IPS-18a (cell line): ENCODE results near the gene FES.

Source experiments
- H3K27ac ChIP-seq: one replicate; pipeline ENCODE4 v1.5.1; 2013; ENCODE audit warnings: low read length
- H3K27me3 ChIP-seq: one replicate; pipeline ENCODE4 v1.6.1; 2013; ENCODE audit warnings: mild to moderate bottlenecking, low read length; ENCODE audit not compliant: control insufficient read depth, insufficient read depth
- H3K36me3 ChIP-seq: one replicate; pipeline ENCODE4 v1.6.1; 2013; ENCODE audit warnings: low read depth, low read length; ENCODE audit not compliant: control insufficient read depth
- H3K4me1 ChIP-seq: one replicate; pipeline ENCODE4 v1.6.1; 2013; ENCODE audit warnings: low read depth, low read length; ENCODE audit not compliant: control insufficient read depth
- H3K4me3 ChIP-seq: one replicate; pipeline ENCODE4 v1.5.1; 2013; ENCODE audit warnings: low read length
- H3K9ac ChIP-seq: one replicate; pipeline ENCODE4 v1.6.1; 2013; ENCODE audit warnings: mild to moderate bottlenecking, low read length, moderate library complexity
- H3K9me3 ChIP-seq: one replicate; pipeline ENCODE4 v1.6.1; 2013; ENCODE audit warnings: low read depth, low read length; ENCODE audit not compliant: control insufficient read depth

The FES gene

DNA sequence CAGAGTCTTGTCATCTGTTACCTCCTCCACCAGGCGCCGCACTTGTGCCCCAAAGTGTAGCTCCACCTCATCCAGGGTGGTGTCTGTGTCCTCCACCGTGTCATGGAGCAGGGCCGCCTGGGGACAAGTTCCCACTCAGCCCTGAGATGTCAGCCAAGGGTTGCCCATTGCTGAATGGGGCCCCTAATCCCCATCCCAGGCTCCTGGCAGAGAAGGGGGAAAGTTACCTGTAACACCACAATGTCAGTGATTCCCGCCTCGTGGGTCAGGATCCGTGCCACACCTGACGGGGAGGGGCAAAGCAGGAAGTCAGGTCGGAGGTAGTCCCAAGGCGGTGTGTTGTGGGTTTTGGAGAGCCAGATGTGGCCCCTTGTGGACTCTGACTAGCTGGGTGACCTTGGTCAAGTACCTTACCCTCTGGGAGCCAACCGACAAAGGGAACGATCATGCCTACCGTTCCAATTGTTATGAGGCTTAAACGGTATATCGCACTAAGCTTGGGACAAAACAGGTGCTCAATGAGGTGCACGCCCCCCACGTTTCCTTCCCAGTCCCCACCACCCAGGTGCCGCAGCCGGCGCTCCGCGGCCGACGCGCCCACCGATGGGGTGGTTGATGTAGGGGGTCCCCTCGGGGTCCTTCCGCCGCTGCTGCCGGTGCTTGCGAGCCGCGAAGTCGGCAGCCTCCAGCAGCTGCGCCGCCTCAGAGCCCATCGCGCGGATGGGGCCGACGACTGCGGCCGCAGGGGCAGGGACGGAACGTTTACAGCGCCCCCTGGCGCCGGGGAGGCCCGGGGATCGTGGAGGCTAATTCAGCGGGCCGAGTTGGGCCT is 47.7 kb downstream of the FES start, which contains the start of gene HDDC3:
HDDC3 (minus strand) TSS at position 722 of the 832 bp plus-strand sequence; CDS start at position 713, 9 bp downstream.
- no peaks in the 10 kb centered on the region for H3K36me3 ChIP-seq
- no peak within 1 kb of the TSS for H3K27ac ChIP-seq
- peak within 1 kb of the TSS; percentile 65 for H3K4me3 ChIP-seq
- H3K4me1 ChIP-seq, result peaks cover 11% of the 10 kb centered on the region
- peak within 1 kb of the TSS; percentile 35 for H3K9ac ChIP-seq
- no peaks in the 10 kb centered on the region for H3K9me3 ChIP-seq
- H3K27me3 ChIP-seq, result peaks cover 14% of the 10 kb centered on the region

DNA sequence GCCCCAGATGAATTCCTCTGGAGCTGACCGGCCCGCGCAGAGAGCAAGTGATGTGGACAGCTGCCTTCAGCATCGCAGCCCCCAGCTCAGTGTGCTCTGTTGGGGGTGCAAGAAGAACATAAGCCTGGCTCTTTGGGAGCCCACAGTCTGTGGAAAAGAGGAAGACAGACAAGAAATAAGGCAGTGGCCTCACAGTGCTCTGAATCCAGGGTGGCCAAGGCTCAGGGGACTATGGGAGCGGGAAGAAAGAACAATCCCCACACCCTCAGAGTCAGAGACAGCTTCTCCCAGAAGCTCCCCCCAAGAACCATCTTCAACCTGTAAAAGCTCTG is 48.3 kb downstream of the FES start:
- Histone ChIP-seq H3K4me1 (peaks cover 11% of the 10 kb centered on the region), H3K4me3 (no peak overlapping the region), H3K27me3 (peaks cover 14% of the 10 kb centered on the region), H3K9me3 (no peaks in the 10 kb centered on the region), H3K9ac (no peak overlapping the region), H3K27ac (no peak overlapping the region), H3K36me3 (no peaks in the 10 kb centered on the region)

DNA sequence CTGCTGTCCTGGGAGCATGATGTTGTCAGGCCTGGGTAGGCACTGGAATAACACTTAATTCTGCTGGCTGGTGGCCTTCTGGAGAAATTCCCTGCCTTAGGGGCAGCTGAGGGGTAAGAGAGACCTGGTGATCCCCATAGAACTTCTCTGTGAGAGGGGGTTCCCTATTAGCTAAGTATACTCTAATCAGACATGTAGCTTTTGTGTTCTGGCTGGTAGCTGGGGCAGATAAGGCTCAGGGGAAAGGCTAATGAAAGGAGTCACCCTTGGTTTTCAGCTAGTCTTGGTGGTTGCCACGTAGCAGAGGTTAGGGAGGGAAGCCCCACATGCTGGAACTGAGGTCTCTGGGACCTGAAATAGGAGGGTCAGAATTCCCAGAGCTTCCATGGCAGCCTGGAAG is 49.0 kb downstream of the FES start:
- H3K4me1 ChIP-seq, result peaks cover 11% of the 10 kb centered on the region
- H3K9me3 ChIP-seq, result no peaks in the 10 kb centered on the region
- no peak overlapping the region for H3K4me3 ChIP-seq
- peaks cover 14% of the 10 kb centered on the region for H3K27me3 ChIP-seq
- H3K9ac ChIP-seq, result no peak overlapping the region
- no peaks in the 10 kb centered on the region for H3K36me3 ChIP-seq
- no peak overlapping the region for H3K27ac ChIP-seq

GRCh38 chr15:90934256-90934948 is 50.1 kb downstream of the FES start:
- H3K27ac ChIP-seq, result no peak overlapping the region
- H3K4me1 ChIP-seq, result peaks cover 11% of the 10 kb centered on the region
- peaks cover 2% of the 10 kb centered on the region for H3K36me3 ChIP-seq
- peak overlapping the region; percentile 73 for H3K4me3 ChIP-seq
- no peak overlapping the region for H3K9ac ChIP-seq
- H3K9me3 ChIP-seq, result no peaks in the 10 kb centered on the region
- H3K27me3 ChIP-seq, result peaks cover 14% of the 10 kb centered on the region

DNA sequence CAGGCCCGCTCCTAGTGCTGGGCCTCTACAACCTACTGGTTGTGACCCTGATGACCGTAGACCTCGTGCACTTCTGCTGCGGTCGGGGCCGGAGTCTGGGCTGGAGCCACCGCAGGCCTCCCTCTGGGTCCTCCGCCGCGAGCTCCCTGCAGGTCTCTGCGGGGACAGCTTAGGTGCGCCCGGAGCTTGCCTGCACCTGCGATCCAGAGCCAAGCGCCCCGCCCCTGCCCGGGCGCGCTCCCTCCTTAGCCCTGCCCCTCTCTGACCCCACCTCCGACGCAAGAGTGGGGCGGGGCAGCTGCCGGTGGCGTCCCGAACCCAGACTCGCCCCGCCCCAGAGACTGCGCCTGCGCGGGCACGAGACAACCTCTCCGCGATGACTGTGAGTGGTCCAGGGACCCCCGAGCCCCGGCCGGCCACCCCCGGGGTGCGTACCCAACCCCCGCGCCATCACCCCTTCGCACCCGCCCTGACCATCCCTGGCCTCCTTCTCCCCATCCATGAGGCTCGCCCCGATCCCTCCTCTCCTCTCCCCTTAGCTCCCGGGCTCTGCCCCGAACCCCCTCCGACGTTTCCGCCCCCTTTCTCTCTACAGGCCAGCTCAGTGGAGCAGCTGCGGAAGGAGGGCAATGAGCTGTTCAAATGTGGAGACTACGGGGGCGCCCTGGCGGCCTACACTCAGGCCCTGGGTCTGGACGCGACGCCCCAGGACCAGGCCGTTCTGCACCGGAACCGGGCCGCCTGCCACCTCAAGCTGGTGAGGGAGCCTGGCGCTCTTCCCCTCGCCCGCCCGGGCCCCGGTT is 50.8 kb downstream of the FES start, which contains the start of gene UNC45A:
UNC45A (plus strand) TSS at position 337 of the 803 bp plus-strand sequence; CDS start at position 377, 40 bp downstream.
- Histone ChIP-seq H3K36me3 (peaks cover 10% of the 10 kb centered on the region), H3K4me3 (peak within 1 kb of the TSS; percentile 73), H3K4me1 (peaks cover 11% of the 10 kb centered on the region), H3K27ac (no peak within 1 kb of the TSS), H3K27me3 (peaks cover 14% of the 10 kb centered on the region), H3K9me3 (no peaks in the 10 kb centered on the region), H3K9ac (peak within 1 kb of the TSS; percentile 45)

GRCh38 chr15:90936823-90937222 is 52.5 kb downstream of the FES start:
- Histone ChIP-seq H3K27me3 (peaks cover 14% of the 10 kb centered on the region), H3K36me3 (peaks cover 20% of the 10 kb centered on the region), H3K4me3 (no peak overlapping the region), H3K9me3 (no peaks in the 10 kb centered on the region), H3K9ac (no peak overlapping the region), H3K4me1 (peaks cover 11% of the 10 kb centered on the region), H3K27ac (no peak overlapping the region)

GRCh38 chr15:90938261-90938660 is 54.0 kb downstream of the FES start:
- no peak overlapping the region for H3K9ac ChIP-seq
- no peak overlapping the region for H3K4me3 ChIP-seq
- H3K4me1 ChIP-seq, result peaks cover 11% of the 10 kb centered on the region
- H3K9me3 ChIP-seq, result no peaks in the 10 kb centered on the region
- H3K36me3 ChIP-seq, result peaks cover 33% of the 10 kb centered on the region
- peaks cover 8% of the 10 kb centered on the region for H3K27me3 ChIP-seq
- no peak overlapping the region for H3K27ac ChIP-seq

- Histone ChIP-seq H3K9me3 (no peaks in the 10 kb centered on the region), H3K27me3 (no peaks in the 10 kb centered on the region), H3K4me3 (no peak overlapping the region), H3K36me3 (peaks cover 48% of the 10 kb centered on the region), H3K9ac (no peak overlapping the region), H3K27ac (no peak overlapping the region), H3K4me1 (peaks cover 8% of the 10 kb centered on the region)
These were observed 55.5 kb downstream of the FES start for GRCh38 chr15:90939756-90940155.

DNA sequence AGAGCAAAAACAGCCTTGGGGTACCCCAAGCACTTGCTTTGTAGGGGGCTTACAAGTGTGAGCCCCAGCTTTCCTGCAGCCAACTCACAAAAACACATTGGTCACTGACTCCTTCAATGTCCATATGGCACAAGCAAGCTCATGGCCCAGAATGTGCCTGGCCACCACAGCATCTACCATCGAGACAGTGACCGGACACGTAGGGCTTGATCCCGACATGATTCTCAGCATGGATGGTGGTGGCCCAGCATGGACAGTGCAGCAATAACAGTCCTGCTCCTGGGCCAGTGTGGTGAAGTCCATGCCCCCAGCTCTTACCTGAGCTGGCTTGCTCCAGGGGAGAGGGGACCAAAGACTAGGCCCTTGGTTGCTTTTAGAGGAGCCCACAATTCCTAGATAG is 56.7 kb downstream of the FES start:
- no peak overlapping the region for H3K9ac ChIP-seq
- H3K4me3 ChIP-seq, result no peak overlapping the region
- H3K4me1 ChIP-seq, result peaks cover 6% of the 10 kb centered on the region
- H3K27ac ChIP-seq, result no peak overlapping the region
- no peaks in the 10 kb centered on the region for H3K9me3 ChIP-seq
- no peaks in the 10 kb centered on the region for H3K27me3 ChIP-seq
- H3K36me3 ChIP-seq, result peaks cover 56% of the 10 kb centered on the region

DNA sequence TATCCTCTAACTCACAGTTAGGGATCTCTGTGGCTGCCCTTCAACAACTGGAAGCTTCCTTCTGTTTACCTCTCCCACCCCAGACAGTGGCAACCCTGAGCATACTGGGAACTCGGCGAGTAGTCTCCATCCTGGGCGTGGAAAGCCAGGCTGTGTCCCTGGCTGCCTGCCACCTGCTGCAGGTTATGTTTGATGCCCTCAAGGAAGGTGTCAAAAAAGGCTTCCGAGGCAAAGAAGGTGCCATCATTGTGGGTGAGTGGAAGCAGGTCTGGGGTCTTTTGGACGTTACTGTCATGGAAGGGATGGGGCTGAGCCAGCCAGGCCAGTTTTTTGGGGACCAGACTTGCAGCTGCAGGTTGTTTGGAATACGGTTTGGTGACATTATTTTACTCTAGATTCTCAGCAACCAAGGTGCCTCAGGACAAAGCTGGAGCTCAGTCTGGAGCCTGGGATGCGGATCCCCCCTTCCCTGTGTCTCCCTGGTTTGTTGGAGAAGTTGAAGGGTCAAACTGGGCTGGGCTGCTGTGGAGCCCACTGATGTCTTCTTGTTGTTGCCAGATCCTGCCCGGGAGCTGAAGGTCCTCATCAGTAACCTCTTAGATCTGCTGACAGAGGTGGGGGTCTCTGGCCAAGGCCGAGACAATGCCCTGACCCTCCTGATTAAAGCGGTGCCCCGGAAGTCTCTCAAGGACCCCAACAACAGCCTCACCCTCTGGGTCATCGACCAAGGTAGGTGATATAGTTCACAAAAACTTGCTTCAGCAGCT is 58.2 kb downstream of the FES start:
- no peak overlapping the region for H3K9ac ChIP-seq
- H3K36me3 ChIP-seq, result peaks cover 67% of the 10 kb centered on the region

GRCh38 chr15:90945091-90945490 is 60.8 kb downstream of the FES start:
- H3K27ac ChIP-seq, result no peak overlapping the region
- no peak overlapping the region for H3K9ac ChIP-seq
- H3K27me3 ChIP-seq, result no peaks in the 10 kb centered on the region
- H3K36me3 ChIP-seq, result peaks cover 76% of the 10 kb centered on the region
- no peaks in the 10 kb centered on the region for H3K9me3 ChIP-seq
- no peak overlapping the region for H3K4me3 ChIP-seq
- no peaks in the 10 kb centered on the region for H3K4me1 ChIP-seq

More for the DNA sequence above, 58.2 kb downstream of the FES start:
- Histone ChIP-seq H3K27me3 (no peaks in the 10 kb centered on the region), H3K4me3 (no peak overlapping the region), H3K27ac (no peak overlapping the region), H3K9me3 (no peaks in the 10 kb centered on the region), H3K4me1 (no peaks in the 10 kb centered on the region)
